Muscle of leg (tissue), 9 donors: Measurements from ENCODE around the gene MMP20. TPM values are rescaled to one million over a fixed set of nuclear protein-coding genes. Genes with fewer than 3 reads are reported as not detected.

Source experiments
- polyA plus RNA-seq, 8 donors: library from polyadenylated mRNA; unstranded; fragments of 120-200 nt; gene quantifications; one replicate each; pipeline versions ENCODE4 v1.2.1 to v1.2.3, GENCODE V29; 2013; ENCODE audit warnings: inconsistent platforms in 1 of 8, low replicate concordance in 1 of 8; ENCODE audit not compliant: insufficient read length in 8 of 8, insufficient read depth in 1 of 8
- total RNA-seq: library from RNA; stranded (reverse); fragments of 120-200 nt; gene quantifications from one replicate; pipeline ENCODE4 v1.2.4, GENCODE V29; 2013

Gene MMP20
- total and polyA plus RNA-seq, 9 donors, result not detected

Other genes with a start within 250 kb of the MMP20 start
- 80.2 TPM for gene TMEM123, start 172.6 kb downstream of the MMP20 start, total RNA-seq
- 100 to 1,000 TPM; 119 to 158 (median 135) TPM for gene TMEM123, start 172.6 kb downstream of the MMP20 start, polyA plus RNA-seq
- not detected for gene MMP7, start 94.6 kb downstream of the MMP20 start, total RNA-seq
- not detected for gene MMP7, start 94.6 kb downstream of the MMP20 start, polyA plus RNA-seq
- gene MMP27, start 80.4 kb upstream of the MMP20 start, total RNA-seq, result 0.09 TPM
- gene MMP27, start 80.4 kb upstream of the MMP20 start, polyA plus RNA-seq, result under 1 TPM in 1 of 8 donors, not detected in 7; 0.77 TPM
- gene MMP8, start 99.6 kb upstream of the MMP20 start, total RNA-seq, result 0.13 TPM
- under 1 TPM; 0.05 to 0.26 (median 0.15) TPM for gene MMP8, start 99.6 kb upstream of the MMP20 start, polyA plus RNA-seq
- not detected for gene MMP10, start 155.3 kb upstream of the MMP20 start, total RNA-seq
- gene MMP10, start 155.3 kb upstream of the MMP20 start, polyA plus RNA-seq, result not detected
- gene MMP1, start 172.8 kb upstream of the MMP20 start, total RNA-seq, result 0.04 TPM
- 1 to 10 TPM in 4 of 8 donors, under 1 TPM in 4; 0.25 to 3.8 (median 0.96) TPM for gene MMP1, start 172.8 kb upstream of the MMP20 start, polyA plus RNA-seq
- 0.22 TPM for gene MMP3, start 218.3 kb upstream of the MMP20 start, total RNA-seq
- gene MMP3, start 218.3 kb upstream of the MMP20 start, polyA plus RNA-seq, result under 1 TPM in 4 of 8 donors, not detected in 4; 0.05 to 0.41 (median 0.29) TPM
- gene MMP12, start 249.7 kb upstream of the MMP20 start, total RNA-seq, result not detected
- not detected for gene MMP12, start 249.7 kb upstream of the MMP20 start, polyA plus RNA-seq